T47D (cell line): Measurements from ENCODE around the gene MS4A4E.
"Not testable (repeated sequence)": the region's sequence is repeated elsewhere in the genome, so short reads cannot be mapped to it uniquely, and the experiment has no call there.

Experiments
- DNase-seq, 2 experiments: peaks; one replicate each; pipeline versions ENCODE4 v3.0.0 to v3.0.0-alpha.2; 2011 to 2012; ENCODE audit warnings: low read depth in 1 of 2, low spot score in 1 of 2
- JUND ChIP-seq: IDR thresholded peaks from 2 replicates; pipeline ENCODE4 v1.6.1; 2012; ENCODE audit warnings: low read depth
- in situ Hi-C: cut with HindIII; loops from 2 replicates; pipeline ENCODE4 v1.10.0; 2016; ENCODE audit warnings: low sequenced_read_pairs, low pct_unique_long_range_greater_than_20kb

The MS4A4E gene

DNA sequence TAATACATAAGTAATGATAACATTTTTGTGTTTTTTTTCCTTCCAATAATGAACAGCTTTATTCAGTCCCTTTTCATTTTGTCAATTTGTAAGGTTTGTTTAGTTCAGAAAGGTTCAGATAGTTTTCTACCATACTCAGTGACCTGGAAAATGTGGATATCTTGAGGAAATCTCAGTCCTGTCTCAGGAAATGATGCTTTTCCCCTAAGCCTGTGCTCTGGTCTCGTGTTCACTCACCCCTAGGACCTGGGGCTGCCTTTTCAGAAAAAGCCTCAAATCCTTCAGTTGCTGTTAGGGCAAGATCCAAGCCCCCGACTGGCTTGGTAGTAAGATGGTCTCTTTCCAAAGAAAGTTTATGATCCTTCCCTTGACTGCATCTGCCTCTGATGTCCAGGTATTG, 81.8 kb downstream of the MS4A4E start:
- no peak for TF ChIP-seq JUND
- DNase-seq: no peak
- in situ Hi-C loops: no loop called here

GRCh38 chr11:60159868-60160267, 83.1 kb downstream of the MS4A4E start:
- DNase-seq: no peak
- in situ Hi-C loops: no loop called here
- no peak for TF ChIP-seq JUND

DNA sequence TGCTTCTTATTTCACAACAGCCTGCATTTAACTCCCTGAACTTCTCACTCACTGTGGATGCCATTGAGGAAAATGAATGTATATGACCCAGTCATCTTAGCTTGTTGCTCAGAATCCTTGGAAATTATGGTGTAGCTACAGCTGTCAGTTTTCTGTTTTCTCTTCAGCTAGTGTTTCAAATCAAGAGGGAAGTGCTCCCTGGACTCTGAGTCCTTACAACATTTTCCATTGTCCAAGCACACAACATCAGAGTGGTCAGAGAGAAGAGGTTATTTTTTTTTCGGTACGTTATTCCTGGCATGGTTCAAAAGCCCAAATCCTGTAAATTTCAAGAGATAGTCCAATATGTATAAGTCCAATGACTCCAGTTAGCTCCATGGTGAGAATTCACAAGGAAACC, 83.7 kb downstream of the MS4A4E start:
- in situ Hi-C loops: no loop called here
- no peak for DNase-seq

DNA sequence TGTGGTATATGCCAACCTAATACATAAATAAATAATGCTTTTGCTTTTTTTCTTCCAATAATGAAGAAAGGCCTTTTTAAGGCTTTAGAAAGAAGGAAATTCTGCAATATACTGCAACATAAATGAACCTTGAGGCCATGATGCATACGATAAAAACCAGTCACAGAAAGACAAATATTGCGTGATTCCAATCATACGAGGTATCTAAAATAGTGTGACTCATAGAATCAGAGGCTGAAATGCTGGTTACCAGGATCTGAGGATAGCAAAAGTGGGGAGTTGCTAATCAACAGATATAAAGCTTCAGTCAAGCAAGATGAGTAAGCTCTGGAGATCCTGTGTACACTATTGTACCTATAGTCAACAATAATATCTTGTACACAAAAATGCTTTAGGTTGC, 84.3 kb downstream of the MS4A4E start:
- DNase-seq: no peak
- in situ Hi-C loops: no loop called here
- no peak for TF ChIP-seq JUND

More for the DNA sequence above, 83.7 kb downstream of the MS4A4E start:
- TF ChIP-seq JUND: no peak

DNA sequence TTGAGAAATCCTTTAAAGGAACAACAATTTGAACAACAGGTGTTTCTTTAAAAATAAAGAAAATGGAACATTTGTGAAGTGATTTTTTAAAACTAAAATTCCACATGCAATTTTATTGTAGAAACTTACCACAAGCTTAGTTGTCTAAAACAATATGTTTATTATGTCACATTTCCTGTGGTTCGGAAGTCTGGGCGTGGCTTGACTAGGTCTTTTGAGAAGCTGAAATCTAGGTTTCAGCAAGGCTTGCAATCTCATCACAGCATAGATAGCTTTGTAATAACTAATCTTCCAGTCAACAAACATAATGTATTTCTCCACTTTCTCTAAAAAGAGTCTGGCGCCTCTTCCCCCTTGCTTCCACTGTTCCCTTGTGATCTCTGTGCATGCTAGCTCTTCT, 87.0 kb downstream of the MS4A4E start:
- no peak for TF ChIP-seq JUND
- in situ Hi-C loops: no loop called here
- DNase-seq: no peak

- DNase-seq, in situ Hi-C loops: not testable (repeated sequence)
Measured at GRCh38 chr11:60152727-60153126, 90.2 kb downstream of the MS4A4E start.

DNA sequence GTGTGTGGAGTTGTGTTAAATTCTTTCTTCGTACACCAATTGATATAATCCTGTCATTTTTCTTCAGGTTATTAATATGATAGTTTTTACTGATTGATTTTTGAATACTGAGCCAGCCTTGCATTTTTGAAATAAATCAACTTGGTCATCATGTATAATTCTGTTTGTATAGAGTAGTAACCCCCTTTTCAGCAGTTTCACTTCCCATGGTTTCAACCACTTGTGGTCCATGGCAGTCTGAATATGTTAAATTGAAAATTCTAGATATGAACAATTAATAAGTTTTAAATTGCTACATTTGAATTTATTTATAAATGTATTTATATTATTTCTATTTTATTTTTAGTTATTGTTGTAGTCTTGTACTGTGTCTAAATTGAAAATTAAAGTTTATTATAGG, 92.7 kb downstream of the MS4A4E start:
- TF ChIP-seq JUND: no peak
- no peak for DNase-seq
- in situ Hi-C loops: no loop called here
